Measurements from ENCODE around the gene ATXN7L1.

The ATXN7L1 gene

DNA sequence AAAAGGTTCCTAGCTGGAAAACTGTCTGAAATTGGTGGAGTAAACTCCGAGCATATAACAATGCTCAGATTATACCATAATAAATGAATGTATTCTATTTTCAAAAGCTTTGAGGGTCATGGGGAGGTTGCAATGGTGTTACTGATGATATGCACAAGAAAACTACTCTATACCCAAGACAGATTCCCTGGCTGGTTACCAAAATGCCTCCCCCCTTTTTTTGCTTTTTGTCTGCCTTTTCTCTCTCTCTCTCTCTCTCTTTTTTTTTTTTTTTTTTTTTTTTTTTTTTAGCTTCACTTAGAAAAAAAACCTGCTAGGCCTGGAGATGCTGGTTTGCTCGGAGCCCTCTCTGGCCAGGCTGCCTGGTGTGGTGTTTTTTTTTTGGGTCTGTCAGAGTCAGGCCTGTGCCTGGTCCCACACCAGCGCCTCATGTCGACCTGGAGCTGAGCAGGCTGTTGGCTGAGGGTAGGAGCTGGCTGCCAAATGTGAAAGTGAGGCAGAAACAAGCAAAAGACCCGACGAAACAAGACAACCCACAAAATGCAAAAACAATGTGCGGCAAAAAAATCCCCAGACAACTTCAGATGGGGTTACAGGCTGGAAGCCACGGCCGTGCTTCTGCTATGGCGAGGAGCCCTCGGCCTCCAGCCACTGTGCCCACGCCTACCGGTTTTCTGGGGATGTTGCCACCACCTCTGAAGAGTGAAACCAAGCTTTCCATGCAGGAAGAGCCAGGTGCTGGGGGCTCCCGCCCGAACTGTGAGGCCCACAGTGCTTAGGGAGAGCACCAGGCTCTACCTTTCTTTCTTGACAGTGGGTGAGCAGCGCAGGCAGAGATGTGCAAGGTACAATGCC, 235.2 kb downstream of the ATXN7L1 start:
- H3K9ac ChIP-seq (ENCODE audit: low read depth, low read length), result peak overlapping the region; percentile 90; the same call in 1 of the 2 replicates
- no peak overlapping the region for H3K4me3 ChIP-seq (ENCODE audit: low read length)
- peaks cover 49% of the 10 kb centered on the region for H3K4me1 ChIP-seq (ENCODE audit: insufficient read depth, low read length)
- no peaks in the 10 kb centered on the region for H3K27me3 ChIP-seq (ENCODE audit: insufficient read depth, low read length)
- peak overlapping the region; percentile 99 for H3K27ac ChIP-seq (ENCODE audit: low read length)
- H3K36me3 ChIP-seq (ENCODE audit: insufficient read depth, low read depth, low read length), result peaks cover 32% of the 10 kb centered on the region
- H3K9me3 ChIP-seq (ENCODE audit: insufficient read depth, low read depth, low read length), result no peaks in the 10 kb centered on the region

DNA sequence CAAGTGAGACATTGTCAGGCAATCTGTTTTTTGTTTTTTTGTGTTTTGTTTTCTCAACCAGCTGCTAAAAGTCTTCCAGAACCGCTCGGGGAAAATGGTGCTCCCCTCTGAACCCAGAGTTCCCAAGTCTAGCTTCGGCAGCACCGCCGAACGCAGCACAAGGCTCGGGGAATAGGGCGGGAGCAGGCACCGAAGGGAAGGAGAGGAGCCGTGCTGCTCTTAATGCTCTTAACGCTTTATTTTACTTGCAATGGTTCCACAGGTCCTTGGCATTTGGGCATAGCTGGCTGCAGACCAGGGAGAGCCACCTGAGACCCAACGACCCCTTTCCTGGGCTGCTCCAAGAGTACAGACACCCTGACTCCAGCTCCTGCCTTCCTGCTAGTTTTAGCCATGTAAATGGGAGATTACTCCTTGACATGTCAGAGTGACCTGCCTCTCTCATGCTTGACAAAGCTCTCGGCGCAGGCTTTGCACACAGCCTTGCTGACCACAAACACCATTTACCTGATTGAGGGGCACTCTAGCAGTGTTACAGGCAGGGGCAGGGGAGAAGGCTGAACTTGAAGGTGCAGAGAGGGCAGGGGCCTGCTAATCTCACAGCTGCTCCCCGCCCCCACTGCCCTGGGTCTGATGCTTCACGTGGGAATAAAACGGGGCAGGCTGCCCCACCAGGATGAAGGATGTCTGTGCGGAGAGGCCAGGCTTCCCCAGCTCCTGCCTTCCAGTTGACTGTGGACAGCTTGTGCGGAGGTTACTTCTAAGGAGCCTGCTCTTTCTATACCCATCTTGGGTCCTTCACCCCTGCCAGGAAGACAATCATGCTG, 236.5 kb downstream of the ATXN7L1 start:
- no peaks in the 10 kb centered on the region for H3K9me3 ChIP-seq (ENCODE audit: insufficient read depth, low read depth, low read length)
- peaks cover 55% of the 10 kb centered on the region for H3K4me1 ChIP-seq (ENCODE audit: insufficient read depth, low read length)
- H3K36me3 ChIP-seq (ENCODE audit: insufficient read depth, low read depth, low read length), result peaks cover 44% of the 10 kb centered on the region
- no peaks in the 10 kb centered on the region for H3K27me3 ChIP-seq (ENCODE audit: insufficient read depth, low read length)
- H3K27ac ChIP-seq (ENCODE audit: low read length), result peak overlapping the region; percentile 99
- peak overlapping the region; percentile 90 for H3K9ac ChIP-seq (ENCODE audit: low read depth, low read length)
- peak overlapping the region; percentile 76 for H3K4me3 ChIP-seq (ENCODE audit: low read length)

DNA sequence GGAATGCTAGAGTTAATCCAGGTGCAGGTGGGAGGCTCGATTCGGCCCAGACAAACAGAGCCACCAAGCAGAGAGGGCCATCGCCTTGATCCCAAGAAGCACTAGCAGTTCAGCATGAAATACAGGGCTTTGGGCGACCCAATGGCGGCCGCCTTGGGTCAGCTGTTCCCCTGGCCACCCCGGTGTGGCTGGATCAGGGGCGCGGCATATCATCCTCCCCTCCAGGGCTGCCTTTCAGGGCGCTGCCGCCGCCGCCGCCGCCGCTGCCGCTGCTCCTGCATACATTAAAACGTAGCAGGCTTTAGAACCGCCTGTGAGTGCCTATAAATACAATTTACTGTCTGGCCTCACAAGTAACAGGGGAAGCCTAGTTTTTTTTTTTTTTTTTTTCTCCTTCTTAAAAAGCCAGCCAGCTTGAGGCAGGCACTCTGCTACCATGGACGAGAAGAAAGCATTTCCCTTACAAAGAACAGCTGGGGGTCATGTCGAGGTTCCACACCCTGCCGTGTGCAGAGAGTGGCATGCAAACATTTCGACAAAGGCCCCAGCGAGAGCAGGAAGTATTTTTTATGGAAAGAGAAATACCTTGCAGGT, 237.4 kb downstream of the ATXN7L1 start:
- Histone ChIP-seq H3K9ac (ENCODE audit: low read depth, low read length) (peak overlapping the region; percentile 90), H3K4me3 (ENCODE audit: low read length) (peak overlapping the region; percentile 76)

DNA sequence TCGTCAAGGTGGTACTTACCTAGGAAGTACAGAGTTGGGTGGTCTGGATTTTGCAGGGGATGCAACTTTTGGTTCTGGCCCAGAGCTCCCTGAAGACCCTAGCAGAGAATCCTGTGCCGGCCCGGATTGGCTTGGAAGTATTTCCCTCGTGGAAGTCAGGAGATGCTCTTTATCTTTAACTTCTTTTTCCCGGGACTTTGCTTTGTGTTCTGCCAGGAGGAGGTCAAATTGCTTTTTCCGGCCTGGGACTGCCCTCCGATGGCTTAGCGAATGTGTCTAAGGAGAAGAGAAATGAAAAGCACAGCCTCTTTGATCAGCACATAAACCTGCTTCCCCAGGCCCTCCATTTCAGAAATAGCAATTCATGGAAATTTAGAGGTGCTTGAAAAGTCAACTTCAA, 238.1 kb downstream of the ATXN7L1 start:
- H3K27ac ChIP-seq (ENCODE audit: low read length), result peak overlapping the region; percentile 97
- peaks cover 40% of the 10 kb centered on the region for H3K4me1 ChIP-seq (ENCODE audit: insufficient read depth, low read length)
- H3K4me3 ChIP-seq (ENCODE audit: low read length), result peak overlapping the region; percentile 76
- H3K36me3 ChIP-seq (ENCODE audit: insufficient read depth, low read depth, low read length), result peaks cover 59% of the 10 kb centered on the region
- H3K27me3 ChIP-seq (ENCODE audit: insufficient read depth, low read length), result no peaks in the 10 kb centered on the region
- peak overlapping the region; percentile 90 for H3K9ac ChIP-seq (ENCODE audit: low read depth, low read length)
- H3K9me3 ChIP-seq (ENCODE audit: insufficient read depth, low read depth, low read length), result no peaks in the 10 kb centered on the region

More for the DNA sequence above, 237.4 kb downstream of the ATXN7L1 start:
- Histone ChIP-seq H3K27ac (ENCODE audit: low read length) (peak overlapping the region; percentile 99), H3K9me3 (ENCODE audit: insufficient read depth, low read depth, low read length) (no peaks in the 10 kb centered on the region), H3K4me1 (ENCODE audit: insufficient read depth, low read length) (peaks cover 46% of the 10 kb centered on the region), H3K36me3 (ENCODE audit: insufficient read depth, low read depth, low read length) (peaks cover 53% of the 10 kb centered on the region), H3K27me3 (ENCODE audit: insufficient read depth, low read length) (no peaks in the 10 kb centered on the region)

DNA sequence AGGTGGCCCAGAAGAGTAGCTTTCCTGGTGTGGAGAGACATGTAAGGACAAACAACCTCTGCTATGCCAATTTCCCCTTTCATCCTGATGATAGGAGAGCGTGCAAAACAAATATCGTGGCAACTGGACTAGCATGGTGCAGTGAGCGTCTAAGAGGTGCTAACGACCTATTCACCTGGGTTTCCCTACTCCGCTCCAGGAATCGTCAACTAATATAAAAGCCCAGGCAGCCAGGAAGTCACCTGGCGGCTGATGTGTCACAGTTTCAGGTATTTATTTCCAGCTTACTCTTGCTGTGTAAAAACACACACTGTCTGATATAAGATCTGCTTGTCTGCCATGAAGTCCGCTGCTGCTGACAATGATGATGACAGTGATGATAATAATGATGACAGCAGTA, 238.6 kb downstream of the ATXN7L1 start:
- Histone ChIP-seq H3K4me1 (ENCODE audit: insufficient read depth, low read length) (peaks cover 35% of the 10 kb centered on the region), H3K9me3 (ENCODE audit: insufficient read depth, low read depth, low read length) (no peaks in the 10 kb centered on the region), H3K27ac (ENCODE audit: low read length) (peak overlapping the region; percentile 97), H3K4me3 (ENCODE audit: low read length) (peak overlapping the region; percentile 76; the same call in 1 of the 2 replicates), H3K9ac (ENCODE audit: low read depth, low read length) (peak overlapping the region; percentile 90; the same call in 1 of the 2 replicates), H3K27me3 (ENCODE audit: insufficient read depth, low read length) (no peaks in the 10 kb centered on the region), H3K36me3 (ENCODE audit: insufficient read depth, low read depth, low read length) (peaks cover 65% of the 10 kb centered on the region)

DNA sequence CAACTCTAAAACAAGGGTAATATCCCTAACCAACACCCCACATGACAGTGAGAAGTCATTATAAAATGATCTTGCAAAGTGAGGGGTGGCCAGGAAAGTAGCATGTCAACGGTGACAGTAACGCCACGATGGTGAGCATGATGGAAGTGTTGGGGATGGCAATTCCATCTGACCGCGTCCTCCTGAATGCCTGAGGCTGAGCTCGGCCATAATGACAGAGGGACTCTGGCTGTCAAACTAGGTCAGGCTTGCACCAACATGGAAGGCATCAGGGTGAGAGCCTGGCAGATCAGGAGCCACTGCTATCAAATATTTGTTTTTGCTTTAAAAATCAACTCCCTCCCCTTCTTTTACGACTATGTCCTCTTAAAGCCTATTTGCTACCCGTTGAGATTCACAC, 239.4 kb downstream of the ATXN7L1 start:
- H3K4me3 ChIP-seq (ENCODE audit: low read length), result peak overlapping the region; percentile 76; the same call in 1 of the 2 replicates
- no peaks in the 10 kb centered on the region for H3K27me3 ChIP-seq (ENCODE audit: insufficient read depth, low read length)
- peak overlapping the region; percentile 90; the same call in 1 of the 2 replicates for H3K9ac ChIP-seq (ENCODE audit: low read depth, low read length)
- H3K9me3 ChIP-seq (ENCODE audit: insufficient read depth, low read depth, low read length), result no peaks in the 10 kb centered on the region
- H3K27ac ChIP-seq (ENCODE audit: low read length), result no peak overlapping the region
- peaks cover 35% of the 10 kb centered on the region for H3K4me1 ChIP-seq (ENCODE audit: insufficient read depth, low read length)
- peaks cover 63% of the 10 kb centered on the region for H3K36me3 ChIP-seq (ENCODE audit: insufficient read depth, low read depth, low read length)

DNA sequence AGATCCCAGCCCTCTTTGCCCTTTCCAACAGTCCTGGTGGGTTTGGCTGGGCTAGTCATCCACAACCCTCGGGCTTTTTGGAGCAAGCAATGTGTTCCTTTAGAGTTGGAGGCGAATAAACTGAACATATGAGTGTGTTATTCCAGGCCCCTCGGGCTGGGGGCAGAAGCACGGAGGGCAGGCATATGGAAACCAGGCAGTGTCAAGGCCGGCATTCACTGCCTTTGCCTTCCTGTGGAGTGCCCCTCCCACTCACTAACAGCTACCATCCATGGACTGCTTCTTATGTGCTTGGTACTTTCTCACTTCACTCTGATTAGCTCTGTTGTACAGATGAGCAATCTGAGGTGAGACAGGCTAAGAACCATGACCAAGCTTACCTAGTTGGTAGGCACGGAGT, 241.2 kb downstream of the ATXN7L1 start:
- Histone ChIP-seq H3K4me3 (ENCODE audit: low read length) (peak overlapping the region; percentile 47; the same call in 1 of the 2 replicates), H3K4me1 (ENCODE audit: insufficient read depth, low read length) (peaks cover 27% of the 10 kb centered on the region), H3K27ac (ENCODE audit: low read length) (no peak overlapping the region), H3K36me3 (ENCODE audit: insufficient read depth, low read depth, low read length) (peaks cover 73% of the 10 kb centered on the region), H3K27me3 (ENCODE audit: insufficient read depth, low read length) (no peaks in the 10 kb centered on the region), H3K9me3 (ENCODE audit: insufficient read depth, low read depth, low read length) (no peaks in the 10 kb centered on the region), H3K9ac (ENCODE audit: low read depth, low read length) (no peak overlapping the region; the same call in 1 of the 2 replicates)

DNA sequence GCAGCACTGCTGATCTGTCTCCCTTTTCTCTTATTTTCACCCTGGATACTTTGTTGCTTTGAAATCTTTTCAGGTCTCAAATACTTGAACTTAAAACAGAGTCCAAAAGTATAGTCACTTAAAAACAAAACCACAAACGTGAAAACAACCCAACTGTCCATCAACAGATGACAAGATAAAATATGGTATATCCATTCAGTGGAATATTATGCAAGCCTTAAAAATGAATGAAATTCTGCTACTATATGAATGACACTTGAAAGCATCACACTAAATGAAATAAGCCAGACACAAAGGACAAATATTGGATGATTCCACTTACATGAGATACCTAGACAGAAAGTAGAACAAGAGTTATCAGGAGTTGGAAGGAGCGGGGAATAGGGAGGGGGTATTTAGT, 250.4 kb downstream of the ATXN7L1 start:
- Histone ChIP-seq H3K27me3 (ENCODE audit: insufficient read depth, low read length) (no peaks in the 10 kb centered on the region), H3K36me3 (ENCODE audit: insufficient read depth, low read depth, low read length) (peaks cover 74% of the 10 kb centered on the region)

DNA sequence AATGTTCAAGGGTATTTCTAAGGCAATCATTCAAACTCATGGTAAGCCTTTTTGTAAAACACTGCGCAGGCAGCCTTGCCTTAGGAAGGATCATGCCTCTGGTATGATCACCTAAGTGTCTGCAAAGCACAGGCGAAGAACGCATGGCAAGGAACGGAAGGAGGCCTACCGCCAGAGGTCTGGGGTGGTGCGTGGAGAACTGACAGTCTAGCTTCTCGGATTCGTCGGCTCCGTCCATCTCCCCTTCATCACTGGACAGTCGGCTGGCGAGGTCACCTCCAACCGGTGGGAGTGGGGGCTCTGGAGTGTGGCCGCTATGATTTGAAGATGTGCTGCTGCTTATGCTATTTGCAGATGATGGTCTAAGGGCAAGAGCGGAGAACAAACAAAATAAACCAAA, 252.5 kb downstream of the ATXN7L1 start:
- peaks cover 76% of the 10 kb centered on the region for H3K36me3 ChIP-seq (ENCODE audit: insufficient read depth, low read depth, low read length)
- H3K27ac ChIP-seq (ENCODE audit: low read length), result no peak overlapping the region
- H3K9me3 ChIP-seq (ENCODE audit: insufficient read depth, low read depth, low read length), result peaks cover 14% of the 10 kb centered on the region
- H3K27me3 ChIP-seq (ENCODE audit: insufficient read depth, low read length), result no peaks in the 10 kb centered on the region
- no peak overlapping the region for H3K4me3 ChIP-seq (ENCODE audit: low read length)
- H3K4me1 ChIP-seq (ENCODE audit: insufficient read depth, low read length), result no peaks in the 10 kb centered on the region
- no peak overlapping the region for H3K9ac ChIP-seq (ENCODE audit: low read depth, low read length)

More for the DNA sequence above, 250.4 kb downstream of the ATXN7L1 start:
- Histone ChIP-seq H3K4me1 (ENCODE audit: insufficient read depth, low read length) (no peaks in the 10 kb centered on the region), H3K9ac (ENCODE audit: low read depth, low read length) (no peak overlapping the region), H3K27ac (ENCODE audit: low read length) (no peak overlapping the region), H3K9me3 (ENCODE audit: insufficient read depth, low read depth, low read length) (peaks cover 14% of the 10 kb centered on the region), H3K4me3 (ENCODE audit: low read length) (no peak overlapping the region)

DNA sequence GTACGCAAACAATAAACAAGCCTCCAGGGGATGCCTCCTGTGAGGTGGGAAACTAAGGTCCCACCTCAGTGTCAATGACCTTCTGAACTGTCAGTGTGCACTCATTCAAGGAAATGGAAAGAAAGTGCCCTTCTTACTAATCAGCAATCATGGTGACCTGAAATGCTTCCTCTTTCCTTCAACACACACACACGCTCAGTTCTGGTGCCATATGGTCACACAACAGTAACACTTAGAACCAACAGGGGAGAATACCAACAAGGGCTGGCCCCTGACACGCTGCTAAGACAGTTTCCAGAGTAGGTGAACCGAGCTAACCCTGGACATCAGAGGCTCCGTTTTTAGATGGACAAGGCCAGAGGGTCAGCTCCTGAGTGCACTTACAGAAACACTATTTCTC, 253.0 kb downstream of the ATXN7L1 start:
- H3K27me3 ChIP-seq (ENCODE audit: insufficient read depth, low read length), result no peaks in the 10 kb centered on the region
- no peak overlapping the region for H3K27ac ChIP-seq (ENCODE audit: low read length)
- H3K36me3 ChIP-seq (ENCODE audit: insufficient read depth, low read depth, low read length), result peaks cover 80% of the 10 kb centered on the region
- H3K4me3 ChIP-seq (ENCODE audit: low read length), result no peak overlapping the region
- H3K4me1 ChIP-seq (ENCODE audit: insufficient read depth, low read length), result no peaks in the 10 kb centered on the region
- peaks cover 14% of the 10 kb centered on the region for H3K9me3 ChIP-seq (ENCODE audit: insufficient read depth, low read depth, low read length)
- no peak overlapping the region for H3K9ac ChIP-seq (ENCODE audit: low read depth, low read length)

DNA sequence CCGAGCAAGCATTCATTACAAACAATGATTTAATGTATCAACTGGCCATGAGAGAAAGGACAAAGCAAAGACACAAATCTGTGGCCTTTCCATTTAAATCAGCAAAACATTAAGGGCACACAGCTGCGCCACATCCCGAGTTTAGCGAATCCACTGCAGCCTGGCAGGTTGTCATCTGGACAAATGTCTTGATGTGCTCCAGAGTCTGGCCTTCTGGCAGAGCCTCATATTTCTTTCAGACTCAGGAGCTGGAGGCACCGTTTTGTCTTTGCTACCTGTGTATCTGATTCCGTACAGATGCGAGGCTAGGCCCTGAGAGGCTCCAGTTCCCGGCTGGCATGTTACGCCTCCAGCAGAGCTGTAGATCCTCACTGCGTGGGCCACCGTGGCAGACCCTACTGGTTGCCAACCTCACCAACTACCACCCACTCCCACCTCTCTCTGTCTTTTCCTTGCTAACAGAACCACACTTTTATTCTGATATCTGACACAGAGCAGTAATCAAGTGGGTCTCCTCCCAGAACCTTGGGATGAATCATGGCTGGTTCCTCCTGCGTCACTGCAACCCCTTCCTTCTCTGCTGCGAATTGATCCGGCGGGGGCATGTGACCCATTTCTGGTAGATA, 254.2 kb downstream of the ATXN7L1 start:
- H3K4me1 ChIP-seq (ENCODE audit: insufficient read depth, low read length), result no peaks in the 10 kb centered on the region
- H3K36me3 ChIP-seq (ENCODE audit: insufficient read depth, low read depth, low read length), result peaks cover 89% of the 10 kb centered on the region
- H3K27ac ChIP-seq (ENCODE audit: low read length), result no peak overlapping the region
- H3K9me3 ChIP-seq (ENCODE audit: insufficient read depth, low read depth, low read length), result peaks cover 14% of the 10 kb centered on the region
- H3K4me3 ChIP-seq (ENCODE audit: low read length), result no peak overlapping the region
- H3K27me3 ChIP-seq (ENCODE audit: insufficient read depth, low read length), result no peaks in the 10 kb centered on the region
- H3K9ac ChIP-seq (ENCODE audit: low read depth, low read length), result no peak overlapping the region
